HL-60 (cell line): Measurements from ENCODE around the gene WDR43.

Source experiments
- DNase-seq, 2 experiments: peaks; one replicate each; pipeline ENCODE4 v3.0.0-alpha.2; 2010 to 2020; ENCODE audit warnings: low read depth in 1 of 2, low spot score in 1 of 2
- H3K27ac ChIP-seq: fragments of 250-450 bp; sonication (Bioruptor Pico); replicated peaks from 2 replicates; pipeline ENCODE4 v1.5.1; 2020; ENCODE audit warnings: mild to moderate bottlenecking, moderate library complexity
- H3K27me3 ChIP-seq: fragments of 250-450 bp; sonication (Bioruptor Pico); 2 replicates; pipeline ENCODE4 v1.5.1; 2021; ENCODE audit warnings: mild to moderate bottlenecking, moderate library complexity; ENCODE audit not compliant: insufficient read depth, poor library complexity, severe bottlenecking
- H3K4me3 ChIP-seq: replicated peaks from 2 replicates; pipeline ENCODE4 v1.5.1; 2011; ENCODE audit warnings: mild to moderate bottlenecking, control low read depth, low read length; ENCODE audit not compliant: insufficient read depth
- GABPA ChIP-seq: IDR thresholded peaks from 2 replicates; pipeline ENCODE4 v1.6.1; 2012; ENCODE audit warnings: low read depth
- POLR2AphosphoS5 ChIP-seq: IDR thresholded peaks from 2 replicates; pipeline ENCODE4 v1.6.1; 2012; ENCODE audit warnings: low read depth

The WDR43 gene

GRCh38 chr2:28995765-28996750 is 101.6 kb downstream of the WDR43 start:
- TF ChIP-seq POLR2AphosphoS5 (no peak), GABPA (no peak)
- Histone ChIP-seq H3K27me3 (no peaks in the 10 kb centered on the region), H3K27ac (no peak overlapping the region), H3K4me3 (no peak overlapping the region)
- DNase-seq = no peak

DNA sequence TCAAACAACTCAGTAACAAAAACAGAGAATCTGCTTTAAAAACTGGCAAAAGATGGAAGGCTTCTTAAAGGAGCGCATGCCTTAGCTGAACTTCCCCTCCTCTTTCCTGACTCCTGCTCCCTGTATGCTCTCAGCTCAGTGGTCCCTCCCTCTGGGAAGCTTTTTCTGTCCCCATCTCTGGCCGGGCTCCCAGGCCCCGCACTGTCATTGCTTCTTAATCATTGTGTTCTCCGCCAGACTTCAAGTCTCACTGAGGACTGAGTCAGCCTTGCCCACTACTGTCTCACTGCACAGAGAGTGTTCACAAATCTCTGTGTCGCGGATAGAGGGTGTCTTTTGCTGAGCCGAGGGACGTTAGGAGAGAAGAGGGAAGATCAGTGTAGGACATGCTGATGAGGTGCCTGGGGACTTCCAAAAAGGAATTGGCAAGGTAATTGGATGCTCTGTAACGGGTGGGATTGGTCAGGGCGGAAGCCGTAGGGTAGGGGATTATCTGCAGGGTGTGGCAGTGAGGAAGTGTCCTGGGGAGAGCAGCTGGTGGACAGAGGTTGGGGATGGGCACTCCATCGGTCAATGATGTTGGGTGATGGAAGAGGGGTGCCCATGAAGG is 102.9 kb downstream of the WDR43 start:
- H3K4me3 ChIP-seq = no peak overlapping the region
- no peak overlapping the region for H3K27ac ChIP-seq
- DNase-seq = no peak
- no peak for TF ChIP-seq POLR2AphosphoS5
- no peaks in the 10 kb centered on the region for H3K27me3 ChIP-seq
